T-helper 1 cell treated with Interleukin-12 subunit alpha and Interleukin-12 subunit beta and Interleukin-4 antibody, amounts not matched to agents 30 μg/mL and 1 μg/mL, for 36 hours (primary cell): ENCODE measurements around the gene SPHKAP.
A peak's percentile ranks its signal among the peaks of the same experiment; 100 is the strongest.
"Not testable (repeated sequence)": the region's sequence is repeated elsewhere in the genome, so short reads cannot be mapped to it uniquely, and the experiment has no call there.

Source experiments
- H3K27ac Mint-ChIP-seq: one replicate; pipeline ENCODE4 v1.8.0; 2021; ENCODE audit warnings: mild to moderate bottlenecking, mixed read lengths
- H3K27me3 Mint-ChIP-seq: one replicate; pipeline ENCODE4 v1.8.0; 2021; ENCODE audit warnings: low read depth, mixed read lengths
- H3K36me3 Mint-ChIP-seq: one replicate; pipeline ENCODE4 v1.8.0; 2021; ENCODE audit warnings: low read depth, mixed read lengths
- H3K4me1 Mint-ChIP-seq: one replicate; pipeline ENCODE4 v1.8.0; 2021; ENCODE audit warnings: low read depth, mixed read lengths
- H3K4me3 Mint-ChIP-seq: one replicate; pipeline ENCODE4 v1.8.0; 2021; ENCODE audit warnings: mild to moderate bottlenecking, moderate library complexity, mixed read lengths
- H3K9me3 Mint-ChIP-seq: one replicate; pipeline ENCODE4 v1.8.0; 2021; ENCODE audit warnings: mixed read lengths

SPHKAP gene, protein sequence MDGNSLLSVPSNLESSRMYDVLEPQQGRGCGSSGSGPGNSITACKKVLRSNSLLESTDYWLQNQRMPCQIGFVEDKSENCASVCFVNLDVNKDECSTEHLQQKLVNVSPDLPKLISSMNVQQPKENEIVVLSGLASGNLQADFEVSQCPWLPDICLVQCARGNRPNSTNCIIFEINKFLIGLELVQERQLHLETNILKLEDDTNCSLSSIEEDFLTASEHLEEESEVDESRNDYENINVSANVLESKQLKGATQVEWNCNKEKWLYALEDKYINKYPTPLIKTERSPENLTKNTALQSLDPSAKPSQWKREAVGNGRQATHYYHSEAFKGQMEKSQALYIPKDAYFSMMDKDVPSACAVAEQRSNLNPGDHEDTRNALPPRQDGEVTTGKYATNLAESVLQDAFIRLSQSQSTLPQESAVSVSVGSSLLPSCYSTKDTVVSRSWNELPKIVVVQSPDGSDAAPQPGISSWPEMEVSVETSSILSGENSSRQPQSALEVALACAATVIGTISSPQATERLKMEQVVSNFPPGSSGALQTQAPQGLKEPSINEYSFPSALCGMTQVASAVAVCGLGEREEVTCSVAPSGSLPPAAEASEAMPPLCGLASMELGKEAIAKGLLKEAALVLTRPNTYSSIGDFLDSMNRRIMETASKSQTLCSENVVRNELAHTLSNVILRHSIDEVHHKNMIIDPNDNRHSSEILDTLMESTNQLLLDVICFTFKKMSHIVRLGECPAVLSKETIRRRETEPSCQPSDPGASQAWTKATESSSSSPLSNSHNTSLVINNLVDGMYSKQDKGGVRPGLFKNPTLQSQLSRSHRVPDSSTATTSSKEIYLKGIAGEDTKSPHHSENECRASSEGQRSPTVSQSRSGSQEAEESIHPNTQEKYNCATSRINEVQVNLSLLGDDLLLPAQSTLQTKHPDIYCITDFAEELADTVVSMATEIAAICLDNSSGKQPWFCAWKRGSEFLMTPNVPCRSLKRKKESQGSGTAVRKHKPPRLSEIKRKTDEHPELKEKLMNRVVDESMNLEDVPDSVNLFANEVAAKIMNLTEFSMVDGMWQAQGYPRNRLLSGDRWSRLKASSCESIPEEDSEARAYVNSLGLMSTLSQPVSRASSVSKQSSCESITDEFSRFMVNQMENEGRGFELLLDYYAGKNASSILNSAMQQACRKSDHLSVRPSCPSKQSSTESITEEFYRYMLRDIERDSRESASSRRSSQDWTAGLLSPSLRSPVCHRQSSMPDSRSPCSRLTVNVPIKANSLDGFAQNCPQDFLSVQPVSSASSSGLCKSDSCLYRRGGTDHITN (N-terminal part only)

GRCh38 chr2:228181098-228182019 lies at the start of gene SPHKAP:
TSS of gene SPHKAP (minus strand) at chr2:228181687. CDS start at chr2:228181598, 89 bp downstream.
- Mint-ChIP-seq H3K27ac (no peak within 1 kb of the TSS), H3K9me3 (peaks cover 9% of the 10 kb centered on the region), H3K4me3 (no peak within 1 kb of the TSS), H3K27me3 (peaks cover 6% of the 10 kb centered on the region), H3K36me3 (no peaks in the 10 kb centered on the region), H3K4me1 (no peaks in the 10 kb centered on the region)

GRCh38 chr2:228227466-228227865 lies 46.0 kb upstream of the SPHKAP start:
- H3K27ac Mint-ChIP-seq: no peak overlapping the region
- no peaks in the 10 kb centered on the region for H3K36me3 Mint-ChIP-seq
- H3K4me1 Mint-ChIP-seq: no peaks in the 10 kb centered on the region
- H3K27me3 Mint-ChIP-seq: no peaks in the 10 kb centered on the region
- H3K9me3 Mint-ChIP-seq: peaks cover 11% of the 10 kb centered on the region
- H3K4me3 Mint-ChIP-seq: no peak overlapping the region

GRCh38 chr2:228224410-228224809 lies 42.9 kb upstream of the SPHKAP start:
- Mint-ChIP-seq H3K27ac (no peak overlapping the region), H3K4me1 (no peaks in the 10 kb centered on the region), H3K9me3 (peaks cover 11% of the 10 kb centered on the region), H3K36me3 (no peaks in the 10 kb centered on the region), H3K27me3 (no peaks in the 10 kb centered on the region), H3K4me3 (no peak overlapping the region)

DNA sequence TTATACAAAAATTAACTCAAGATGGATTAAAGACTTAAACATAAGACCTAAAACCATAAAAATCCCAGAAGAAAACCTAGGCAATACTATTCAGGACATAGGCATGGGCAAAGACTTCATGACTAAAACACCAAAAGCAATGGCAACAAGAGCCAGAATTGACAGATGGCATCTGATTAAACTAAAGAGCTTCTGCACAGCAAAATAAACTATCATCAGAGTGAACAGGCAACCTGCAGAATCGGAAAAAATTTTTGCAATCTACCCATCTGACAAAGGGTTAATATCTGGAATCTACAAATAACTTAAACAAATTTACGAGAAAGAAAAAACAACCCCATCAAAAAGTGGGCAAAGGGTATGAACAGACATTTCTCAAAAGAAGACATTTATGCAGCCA lies 37.1 kb upstream of the SPHKAP start:
- H3K36me3 Mint-ChIP-seq, H3K27ac Mint-ChIP-seq, H3K9me3 Mint-ChIP-seq, H3K27me3 Mint-ChIP-seq, H3K4me3 Mint-ChIP-seq, H3K4me1 Mint-ChIP-seq: not testable (repeated sequence)

DNA sequence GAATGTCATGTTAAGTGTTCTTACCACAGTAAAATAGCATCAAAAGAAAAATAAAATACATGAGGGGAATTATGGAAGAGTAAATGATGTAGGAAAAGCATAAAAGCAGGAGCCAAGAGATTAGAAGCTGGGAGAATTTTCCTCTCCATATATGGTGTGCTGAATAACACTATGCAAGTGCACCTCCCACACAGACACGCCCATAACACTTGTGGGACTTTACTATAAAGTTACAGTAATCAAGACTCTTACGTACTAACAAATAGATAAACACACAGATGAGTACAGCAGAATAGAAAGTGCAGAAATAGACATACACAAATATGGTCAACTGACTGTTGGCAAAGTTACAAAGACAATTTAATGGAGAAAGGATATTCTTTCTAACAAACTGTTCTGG lies 16.0 kb upstream of the SPHKAP start:
- H3K4me1 Mint-ChIP-seq: no peaks in the 10 kb centered on the region
- H3K4me3 Mint-ChIP-seq: no peak overlapping the region
- peaks cover 6% of the 10 kb centered on the region for H3K9me3 Mint-ChIP-seq
- no peaks in the 10 kb centered on the region for H3K27me3 Mint-ChIP-seq
- no peaks in the 10 kb centered on the region for H3K36me3 Mint-ChIP-seq
- no peak overlapping the region for H3K27ac Mint-ChIP-seq

- H3K4me3 Mint-ChIP-seq: no peak overlapping the region
- H3K9me3 Mint-ChIP-seq: peaks cover 9% of the 10 kb centered on the region
- no peaks in the 10 kb centered on the region for H3K36me3 Mint-ChIP-seq
- H3K4me1 Mint-ChIP-seq: no peaks in the 10 kb centered on the region
- no peak overlapping the region for H3K27ac Mint-ChIP-seq
- H3K27me3 Mint-ChIP-seq: peaks cover 6% of the 10 kb centered on the region
These were observed 1.0 kb downstream of the SPHKAP start for GRCh38 chr2:228180181-228181097.

DNA sequence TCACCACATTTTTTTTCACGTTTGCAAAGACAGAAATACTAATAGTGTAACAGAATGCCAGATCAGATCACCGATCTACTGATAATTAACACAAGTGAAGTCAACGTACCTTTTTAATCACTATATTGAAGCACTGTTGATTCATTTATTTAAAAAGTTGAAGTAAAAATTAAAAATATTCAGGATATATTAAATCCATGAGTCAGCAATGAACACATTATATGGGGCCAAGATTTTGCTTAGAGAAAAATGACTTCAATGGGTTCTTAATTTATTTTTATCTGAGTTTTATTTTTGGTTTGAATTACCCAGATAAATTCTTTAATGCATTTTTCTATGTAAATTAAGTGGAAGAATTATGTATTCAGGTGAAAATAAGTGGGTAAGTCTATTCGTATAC lies 14.2 kb downstream of the SPHKAP start:
- Mint-ChIP-seq H3K4me3 (no peak overlapping the region), H3K27me3 (no peaks in the 10 kb centered on the region), H3K9me3 (no peaks in the 10 kb centered on the region), H3K4me1 (no peaks in the 10 kb centered on the region), H3K27ac (no peak overlapping the region), H3K36me3 (no peaks in the 10 kb centered on the region)

DNA sequence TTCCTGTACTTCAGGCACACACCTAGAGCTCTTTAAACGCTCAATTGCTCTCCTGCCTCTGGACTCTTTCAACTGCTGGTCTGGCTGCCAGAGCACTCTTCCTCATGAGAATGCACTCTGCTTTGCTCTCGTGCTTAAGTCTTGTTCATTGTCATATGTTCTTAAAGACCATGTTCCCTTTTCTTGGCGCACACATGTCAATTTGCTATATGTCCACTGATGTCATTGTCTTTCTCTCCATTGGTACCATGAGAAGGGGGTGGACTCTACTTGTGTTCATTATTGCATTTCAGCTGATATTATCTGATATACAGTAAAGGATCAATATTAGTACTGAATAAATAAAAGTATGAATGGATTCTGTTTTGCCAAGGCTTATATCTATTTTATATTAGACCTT lies 16.8 kb downstream of the SPHKAP start:
- Mint-ChIP-seq H3K4me1 (no peaks in the 10 kb centered on the region), H3K27me3 (no peaks in the 10 kb centered on the region), H3K36me3 (no peaks in the 10 kb centered on the region), H3K4me3 (no peak overlapping the region), H3K9me3 (peaks cover 13% of the 10 kb centered on the region), H3K27ac (no peak overlapping the region)

DNA sequence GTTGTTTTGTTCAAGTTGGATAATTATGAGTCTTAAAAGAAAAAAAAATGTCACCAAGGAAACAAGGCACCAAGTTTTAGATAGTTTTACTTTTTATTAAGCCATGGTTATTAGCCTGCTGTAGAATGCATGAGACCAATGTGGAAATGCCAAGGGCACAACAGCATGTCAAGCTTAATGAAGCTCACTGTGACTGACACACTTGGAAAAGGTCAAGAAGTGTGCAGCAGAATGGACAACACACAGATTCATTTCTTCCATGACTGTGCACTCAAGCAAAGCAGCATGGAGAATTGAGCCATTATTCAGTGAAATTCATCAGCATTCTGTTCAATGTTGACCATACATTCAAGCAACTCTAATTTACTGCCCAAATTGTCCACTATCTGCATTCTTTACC lies 23.6 kb downstream of the SPHKAP start:
- Mint-ChIP-seq H3K36me3 (no peaks in the 10 kb centered on the region), H3K4me1 (no peaks in the 10 kb centered on the region), H3K4me3 (no peak overlapping the region), H3K9me3 (peaks cover 28% of the 10 kb centered on the region), H3K27ac (no peak overlapping the region), H3K27me3 (no peaks in the 10 kb centered on the region)

GRCh38 chr2:228144961-228145360 lies 36.5 kb downstream of the SPHKAP start:
- no peaks in the 10 kb centered on the region for H3K36me3 Mint-ChIP-seq
- no peak overlapping the region for H3K27ac Mint-ChIP-seq
- H3K9me3 Mint-ChIP-seq: peaks cover 13% of the 10 kb centered on the region
- H3K4me1 Mint-ChIP-seq: peaks cover 8% of the 10 kb centered on the region
- no peak overlapping the region for H3K4me3 Mint-ChIP-seq
- H3K27me3 Mint-ChIP-seq: no peaks in the 10 kb centered on the region

DNA sequence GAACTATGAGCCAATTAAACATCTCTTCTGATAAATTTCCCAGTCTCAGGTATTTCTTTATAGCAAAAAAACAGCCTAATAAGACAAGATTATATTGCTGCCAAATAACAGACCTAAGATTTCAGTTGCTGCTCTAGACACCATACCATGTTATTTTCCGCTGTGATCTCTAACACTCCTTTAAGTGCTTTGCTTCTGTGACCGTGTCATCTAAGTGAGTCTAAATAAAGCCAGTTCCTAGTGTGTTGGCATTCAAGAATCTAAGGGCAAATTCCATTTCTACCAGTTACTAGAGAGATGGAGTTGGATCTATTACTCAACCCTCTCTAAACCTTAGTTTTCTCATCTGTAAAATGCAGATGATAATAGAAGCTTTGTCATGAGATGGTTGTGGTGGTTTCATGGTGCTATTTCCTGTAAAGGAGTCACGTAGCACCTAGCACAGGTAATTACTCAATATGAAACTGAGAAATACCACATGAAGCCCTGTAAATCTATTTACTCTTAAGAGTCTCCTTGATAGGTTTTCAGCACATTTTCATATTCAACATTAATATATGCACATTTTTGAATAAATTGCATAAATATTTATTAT lies 40.5 kb downstream of the SPHKAP start:
- Mint-ChIP-seq H3K36me3 (no peaks in the 10 kb centered on the region), H3K27me3 (no peaks in the 10 kb centered on the region), H3K4me1 (peaks cover 8% of the 10 kb centered on the region), H3K27ac (peak overlapping the region; percentile 69), H3K9me3 (peaks cover 10% of the 10 kb centered on the region), H3K4me3 (no peak overlapping the region)

GRCh38 chr2:228136027-228136426 lies 45.5 kb downstream of the SPHKAP start:
- H3K27ac Mint-ChIP-seq: no peak overlapping the region

More at GRCh38 chr2:228136027-228136426, 45.5 kb downstream of the SPHKAP start:
- H3K4me1 Mint-ChIP-seq: peaks cover 4% of the 10 kb centered on the region
- no peaks in the 10 kb centered on the region for H3K27me3 Mint-ChIP-seq
- no peak overlapping the region for H3K4me3 Mint-ChIP-seq
- no peaks in the 10 kb centered on the region for H3K36me3 Mint-ChIP-seq
- H3K9me3 Mint-ChIP-seq: peaks cover 3% of the 10 kb centered on the region
